H1 (cell line): ENCODE results near the gene GCLM. TPM values are rescaled to one million over a fixed set of nuclear protein-coding genes. Genes with fewer than 3 reads are reported as not detected.
A peak's percentile ranks its signal among the peaks of the same experiment; 100 is the strongest.

Experiments
- CTCF ChIA-PET: fragments of 300-600 bp; sonication (Branson Sonifier 250); formaldehyde crosslinking; loops from one replicate; lab custom pipeline; 2021; ENCODE audit not compliant: partially characterized antibody; lab: Charles Lee
- POLR2A ChIA-PET: fragments of 300-600 bp; sonication (Branson Sonifier 250); formaldehyde crosslinking; loops from one replicate; lab custom pipeline; 2021; ENCODE audit warnings: inconsistent platforms; ENCODE audit not compliant: partially characterized antibody; lab: Charles Lee
- DNase-seq, 2 experiments: peaks; one replicate each; pipeline versions ENCODE4 v3.0.0 to v3.0.0-alpha.2; 2010 to 2022; ENCODE audit warnings: low spot score in 2 of 2, low read depth in 1 of 2, mixed read lengths in 1 of 2
- FAIRE-seq: peaks from 2 replicates; lab custom pipeline; 2011; peaks lifted over from hg19 to GRCh38; lab: Jason Lieb, UNC
- H2AFZ ChIP-seq: 2 replicates; pipeline ENCODE4 v1.8.1; 2012; ENCODE audit warnings: low read length, inconsistent platforms
- H2AK5ac ChIP-seq: 2 replicates; pipeline ENCODE4 v1.6.1; 2013; ENCODE audit warnings: low read depth, low read length
- H2BK120ac ChIP-seq: replicated peaks from 2 replicates; pipeline ENCODE3; 2013; ENCODE audit warnings: low read depth, low read length, inconsistent platforms
- H2BK12ac ChIP-seq: 2 replicates; pipeline ENCODE4 v1.6.1; 2013; ENCODE audit warnings: low read depth, low read length
- H2BK15ac ChIP-seq: 2 replicates; pipeline ENCODE4 v1.6.1; 2013; ENCODE audit warnings: low read length
- H2BK20ac ChIP-seq: 2 replicates; pipeline ENCODE4 v1.6.1; 2013; ENCODE audit warnings: low read length
- H2BK5ac ChIP-seq: 2 replicates; pipeline ENCODE4 v1.6.1; 2013; ENCODE audit warnings: low read depth, low read length
- H3K14ac ChIP-seq: 2 replicates; pipeline ENCODE4 v1.6.1; 2013; ENCODE audit warnings: inconsistent platforms; ENCODE audit not compliant: insufficient read length
- H3K18ac ChIP-seq: 2 replicates; pipeline ENCODE4 v1.6.1; 2013; ENCODE audit warnings: low read length; ENCODE audit errors: extremely low read depth
- H3K23ac ChIP-seq: 2 replicates; pipeline ENCODE4 v1.6.1; 2013; ENCODE audit warnings: inconsistent platforms; ENCODE audit not compliant: insufficient read length
- H3K23me2 ChIP-seq: 2 replicates; pipeline ENCODE4 v1.6.1; 2013; ENCODE audit warnings: low read depth, low read length
- H3K27ac ChIP-seq: 2 replicates; pipeline ENCODE4 v1.6.1; 2011; ENCODE audit warnings: low read depth, low read length, inconsistent platforms
- H3K27me3 ChIP-seq, 4 experiments: replicated peaks in 1 of 4; 1 replicate in 1 of 4; 2 replicates in 3 of 4; pipeline versions ENCODE4 v1.6.1 to v1.8.1; 2011 to 2013; ENCODE audit warnings: low read length in 3 of 4, mild to moderate bottlenecking in 3 of 4, inconsistent platforms in 2 of 4, mixed read lengths in 2 of 4, moderate library complexity in 1 of 4; ENCODE audit not compliant: control insufficient read depth in 3 of 4, insufficient read depth in 3 of 4; ENCODE audit errors: extremely low read depth in 1 of 4
- H3K36me3 ChIP-seq, 4 experiments: 2 replicates each; pipeline versions ENCODE4 v1.6.1 to v1.8.1; 2011 to 2013; ENCODE audit warnings: mild to moderate bottlenecking in 4 of 4, low read length in 3 of 4, moderate library complexity in 2 of 4, control low read depth in 1 of 4, inconsistent platforms in 1 of 4; ENCODE audit not compliant: insufficient read depth in 4 of 4, control insufficient read depth in 2 of 4
- H3K4ac ChIP-seq: replicated peaks from 2 replicates; pipeline ENCODE3; 2013; ENCODE audit warnings: low read length, low read depth, mixed read lengths, inconsistent platforms; ENCODE audit not compliant: insufficient read length
- H3K4me1 ChIP-seq, 4 experiments: replicated peaks in 1 of 4; 1 replicate in 1 of 4; 2 replicates in 3 of 4; pipeline versions ENCODE4 v1.6.1 to v1.8.1; 2011 to 2013; ENCODE audit warnings: low read length in 3 of 4, inconsistent platforms in 2 of 4, mixed read lengths in 1 of 4; ENCODE audit not compliant: insufficient read depth in 4 of 4, control insufficient read depth in 3 of 4
- H3K4me2 ChIP-seq, 2 experiments: 2 replicates each; pipeline versions ENCODE4 v1.6.1 to v1.8.1; 2011 to 2013; ENCODE audit warnings: low read depth in 2 of 2, low read length in 2 of 2, control low read depth in 1 of 2, inconsistent platforms in 1 of 2, mild to moderate bottlenecking in 1 of 2; ENCODE audit not compliant: insufficient read depth in 1 of 2
- H3K4me3 ChIP-seq, 4 experiments: fragments of 200-600, 300-600 bp in 1 of 4; sonication (generic), shearing (Covaris generic), sonication (Bioruptor Twin) in 1 of 4; 2 replicates each; pipeline versions ENCODE4 v1.5.1 to v1.8.1; 2011 to 2016; ENCODE audit warnings: low read length in 4 of 4, low read depth in 3 of 4, control low read depth in 2 of 4, inconsistent platforms in 2 of 4, mild to moderate bottlenecking in 2 of 4, mixed read lengths in 1 of 4, moderate library complexity in 1 of 4; ENCODE audit not compliant: insufficient read depth in 2 of 4; ENCODE audit errors: extremely low read depth in 1 of 4
- H3K56ac ChIP-seq: replicated peaks from 2 replicates; pipeline ENCODE3; 2013; ENCODE audit warnings: low read depth, mild to moderate bottlenecking, mixed read lengths, low read length, inconsistent platforms; ENCODE audit not compliant: insufficient read length
- H3K79me1 ChIP-seq: 2 replicates; pipeline ENCODE4 v1.6.1; 2013; ENCODE audit warnings: low read depth, low read length, control low read depth
- H3K79me2 ChIP-seq, 2 experiments: 2 replicates each; pipeline versions ENCODE4 v1.6.1 to v1.8.1; 2012 to 2013; ENCODE audit warnings: low read length in 2 of 2, mild to moderate bottlenecking in 2 of 2, inconsistent platforms in 1 of 2; ENCODE audit not compliant: insufficient read depth in 2 of 2, control insufficient read depth in 1 of 2
- H3K9ac ChIP-seq, 4 experiments: replicated peaks in 1 of 4; 1 replicate in 1 of 4; 2 replicates in 3 of 4; pipeline versions ENCODE4 v1.6.1 to v1.8.1; 2011 to 2013; ENCODE audit warnings: low read depth in 3 of 4, low read length in 3 of 4, control low read depth in 2 of 4, mild to moderate bottlenecking in 2 of 4, moderate library complexity in 2 of 4, inconsistent platforms in 1 of 4; ENCODE audit errors: extremely low read depth in 1 of 4
- H3K9me3 ChIP-seq, 2 experiments: 2 replicates each; pipeline versions ENCODE4 v1.6.1 to v1.8.1; 2012 to 2013; ENCODE audit warnings: mild to moderate bottlenecking in 2 of 2, moderate library complexity in 2 of 2, control low read depth in 1 of 2, inconsistent platforms in 1 of 2, low read depth in 1 of 2, low read length in 1 of 2, mixed read lengths in 1 of 2; ENCODE audit not compliant: insufficient read depth in 2 of 2
- H4K20me1 ChIP-seq, 2 experiments: replicated peaks in 1 of 2; 2 replicates each; pipeline versions ENCODE3 to v1.8.1; 2011 to 2013; ENCODE audit warnings: inconsistent platforms in 2 of 2, low read length in 2 of 2, mild to moderate bottlenecking in 1 of 2; ENCODE audit not compliant: insufficient read depth in 2 of 2, control insufficient read depth in 1 of 2
- H4K5ac ChIP-seq: 2 replicates; pipeline ENCODE4 v1.6.1; 2013; ENCODE audit warnings: low read length, low read depth, mixed read lengths, inconsistent platforms; ENCODE audit not compliant: insufficient read length
- H4K8ac ChIP-seq: 2 replicates; pipeline ENCODE4 v1.8.0; 2013; ENCODE audit warnings: mild to moderate bottlenecking, moderate library complexity, low read length, inconsistent platforms; ENCODE audit not compliant: insufficient read depth; ENCODE audit errors: extremely low read depth
- H4K91ac ChIP-seq: replicated peaks from 2 replicates; pipeline ENCODE3; 2013; ENCODE audit warnings: low read length, mixed read lengths, inconsistent platforms; ENCODE audit not compliant: insufficient read length
- HDAC6 ChIP-seq: IDR thresholded peaks from one replicate; pipeline ENCODE4 v1.7.1; 2012; ENCODE audit warnings: low read depth, mild to moderate bottlenecking, inconsistent platforms, low read length, moderate library complexity
- MAFK ChIP-seq: IDR thresholded peaks from 2 replicates; pipeline ENCODE4 v1.6.1; 2012; ENCODE audit warnings: low read depth, mild to moderate bottlenecking, improper control_type of control experiment, low read length
- RXRA ChIP-seq: IDR thresholded peaks from 2 replicates; pipeline ENCODE4 v1.6.1; 2011; ENCODE audit warnings: low read depth, mild to moderate bottlenecking, low read length, moderate library complexity; ENCODE audit not compliant: insufficient read depth
- WGBS, 2 experiments: shearing (Covaris generic) in 1 of 2; methylation state at CpG; one replicate each; pipeline versions ENCODE4 v1.1.6 to v1.1.7; 2013 to 2015; ENCODE audit warnings: low lambda C conversion rate in 2 of 2, mixed read lengths in 2 of 2, inconsistent platforms in 1 of 2, low coverage in 1 of 2, missing lambda C conversion rate in 1 of 2; ENCODE audit not compliant: insufficient replicate concordance in 2 of 2, insufficient coverage in 1 of 2, insufficient read length in 1 of 2; ENCODE audit errors: extremely low coverage in 1 of 2, missing lambda C conversion rate in 1 of 2; 5-methylcytosine and 5-hydroxymethylcytosine counted together
- polyA plus RNA-seq, 7 experiments: library from polyadenylated mRNA; depleted of rRNA in 3 of 7; stranded (reverse) in 5 of 7; unstranded in 2 of 7; fragments of >200 nt in 5 of 7; fragments of 200-250 nt in 2 of 7; gene quantifications; 1 replicate in 5 of 7; 2 replicates in 1 of 7; 4 replicates in 1 of 7; pipeline versions ENCODE4 v1.2.1 to v1.2.3, GENCODE V29; 2011 to 2013; ENCODE audit warnings: missing spikeins in 2 of 7, mixed read lengths in 2 of 7
- total RNA-seq: library from RNA; stranded (reverse); fragmentation: NEBNext Ultra II Directional; extraction: Animal tissue kit (Norgen Biotek cat#: 25700); gene quantifications from 2 replicates; pipeline ENCODE4 v1.2.1, GENCODE V29; 2021

Gene GCLM
- total and polyA plus RNA-seq, 2 of the 8 experiments (the other 6 are each of a cell fraction or from before 2014, with no cell fraction given) = 3.1 to 12.8 TPM

GRCh38 chr1:93848350-93848883 is 60.8 kb downstream of the GCLM start:
- CTCF ChIA-PET = interaction anchor here (0.6 to 14.0 kb wide), 5 partner anchors 20 to 415 kb away, joined by 3 to 324 read pairs (median 3); no protein-coding TSS in a partner anchor
- Histone ChIP-seq H3K9ac (no peak overlapping the region), H3K27ac (no peak overlapping the region)

More at GRCh38 chr1:93848350-93848883, 60.8 kb downstream of the GCLM start:
- Histone ChIP-seq H4K5ac (no peak overlapping the region), H3K9me3 (peaks cover 0 to 7% of the 10 kb centered on the region in 2 experiments; a peak in 1 of 4 replicates), H3K18ac (no peak overlapping the region), H4K20me1 (no peaks in the 10 kb centered on the region), H3K14ac (no peak overlapping the region), H3K27me3 (no peaks in the 10 kb centered on the region; a peak in 1 of 7 replicates), H3K36me3 (no peaks in the 10 kb centered on the region), H2AFZ (0 out of 2 replicates have a peak overlapping the region, but pooled peaks have one; percentile 81), H3K4ac (no peak overlapping the region), H4K91ac (no peak overlapping the region), H3K56ac (no peak overlapping the region), H2BK15ac (no peak overlapping the region), H3K23me2 (peaks cover 4% of the 10 kb centered on the region; the same call in 1 of the 2 replicates), H3K4me3 (peak overlapping the region; percentile 73 to 93 (median 82)), H3K4me1 (peaks cover 0 to 7% (median 2%) of the 10 kb centered on the region in 4 experiments; a peak in 2 of 7 replicates), H3K79me2 (no peaks in the 10 kb centered on the region), H2BK5ac (no peak overlapping the region), H2AK5ac (no peak overlapping the region), H2BK20ac (no peak overlapping the region), H3K79me1 (no peaks in the 10 kb centered on the region), H3K23ac (no peak overlapping the region), H2BK120ac (no peak overlapping the region), H4K8ac (no peak overlapping the region), H2BK12ac (no peak overlapping the region), H3K4me2 (peak overlapping the region; percentile 65 to 69)
- DNase-seq = no peak
- no peak for FAIRE-seq
- POLR2A ChIA-PET = interaction anchor here (1.8 kb wide), 1 partner anchor 28 kb away, joined by 3 read pairs; no protein-coding TSS in a partner anchor
- WGBS, 2 experiments = 85% methylated on average over 4 of the region's 4 CpGs; no CpG with 5 or more reads in 1 of the 2 experiments
- TF ChIP-seq HDAC6 = no peak
- TF ChIP-seq RXRA = no peak
- peak; percentile 28; the same call in 1 of the 2 replicates for TF ChIP-seq MAFK
